MG63 (cell line): ENCODE results near the gene EFS. TPM values are rescaled to one million over a fixed set of nuclear protein-coding genes. Genes with fewer than 3 reads are reported as not detected.

Source experiments
- DNase-seq: peaks from one replicate; pipeline ENCODE4 v3.0.0-alpha.2; 2020
- H3K27me3 ChIP-seq: fragments of 250-450 bp; sonication (Bioruptor Pico); 2 replicates; pipeline ENCODE4 v1.5.1; 2020; ENCODE audit warnings: mild to moderate bottlenecking, moderate library complexity
- H3K36me3 ChIP-seq: fragments of 250-450 bp; sonication (Bioruptor Pico); 2 replicates; pipeline ENCODE4 v1.5.1; 2020; ENCODE audit warnings: mild to moderate bottlenecking, moderate library complexity
- H3K4me3 ChIP-seq: fragments of 250-450 bp; sonication (Bioruptor Pico); 2 replicates; pipeline ENCODE4 v1.5.1; 2020; ENCODE audit warnings: mild to moderate bottlenecking, moderate library complexity
- H3K9me3 ChIP-seq: fragments of 250-450 bp; sonication (Bioruptor Pico); 2 replicates; pipeline ENCODE4 v1.5.1; 2020; ENCODE audit warnings: mild to moderate bottlenecking, moderate library complexity
- total RNA-seq: library from RNA; depleted of rRNA; stranded (reverse); fragments of >200 nt; shearing (Covaris generic); gene quantifications from 2 replicates; pipeline ENCODE4 v1.2.3, GENCODE V29; 2014; ENCODE audit warnings: low replicate concordance; rRNA removed

EFS gene, protein sequence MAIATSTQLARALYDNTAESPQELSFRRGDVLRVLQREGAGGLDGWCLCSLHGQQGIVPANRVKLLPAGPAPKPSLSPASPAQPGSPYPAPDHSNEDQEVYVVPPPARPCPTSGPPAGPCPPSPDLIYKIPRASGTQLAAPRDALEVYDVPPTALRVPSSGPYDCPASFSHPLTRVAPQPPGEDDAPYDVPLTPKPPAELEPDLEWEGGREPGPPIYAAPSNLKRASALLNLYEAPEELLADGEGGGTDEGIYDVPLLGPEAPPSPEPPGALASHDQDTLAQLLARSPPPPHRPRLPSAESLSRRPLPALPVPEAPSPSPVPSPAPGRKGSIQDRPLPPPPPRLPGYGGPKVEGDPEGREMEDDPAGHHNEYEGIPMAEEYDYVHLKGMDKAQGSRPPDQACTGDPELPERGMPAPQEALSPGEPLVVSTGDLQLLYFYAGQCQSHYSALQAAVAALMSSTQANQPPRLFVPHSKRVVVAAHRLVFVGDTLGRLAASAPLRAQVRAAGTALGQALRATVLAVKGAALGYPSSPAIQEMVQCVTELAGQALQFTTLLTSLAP
- 7.5 and 9.0 TPM in 2 replicates for total RNA-seq

GRCh38 chr14:23365036-23365731 lies at the start of gene EFS:
Gene EFS, minus strand, starts transcription at chr14:23365172. Its CDS starts 147 bp downstream, at chr14:23365025.
- Histone ChIP-seq H3K27me3 (no peaks in the 10 kb centered on the region), H3K36me3 (no peaks in the 10 kb centered on the region; the same call in none of the 2 replicates), H3K9me3 (no peaks in the 10 kb centered on the region), H3K4me3 (peak within 1 kb of the TSS; percentile 64)
- DNase-seq: peak; percentile 57

- no peaks in the 10 kb centered on the region for H3K27me3 ChIP-seq
- no peak overlapping the region for H3K4me3 ChIP-seq
- DNase-seq: no peak
- H3K9me3 ChIP-seq: no peaks in the 10 kb centered on the region
- H3K36me3 ChIP-seq: no peaks in the 10 kb centered on the region
Measured at GRCh38 chr14:23414254-23414653, 49.3 kb upstream of the EFS start.

DNA sequence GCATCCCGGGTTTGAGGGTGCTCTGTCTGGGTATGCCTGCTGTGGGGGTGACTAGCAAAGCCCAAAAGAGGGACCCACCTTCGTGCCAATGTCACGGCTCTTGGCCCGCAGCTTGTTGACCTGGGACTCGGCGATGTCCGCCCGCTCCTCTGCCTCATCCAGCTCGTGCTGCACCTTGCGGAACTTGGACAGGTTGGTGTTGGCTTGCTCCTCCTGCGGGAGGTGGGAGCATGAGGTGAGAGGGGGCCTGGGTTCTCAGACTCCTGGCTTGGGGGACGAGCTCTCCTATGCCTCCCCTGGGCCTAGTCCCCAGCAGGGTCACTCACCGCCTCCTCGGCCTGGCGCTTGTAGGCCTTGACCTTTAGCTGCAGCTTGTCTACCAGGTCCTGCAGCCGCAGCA lies 48.7 kb upstream of the EFS start:
- DNase-seq: no peak
- no peaks in the 10 kb centered on the region for H3K27me3 ChIP-seq
- no peaks in the 10 kb centered on the region for H3K36me3 ChIP-seq
- H3K9me3 ChIP-seq: no peaks in the 10 kb centered on the region
- no peak overlapping the region for H3K4me3 ChIP-seq

GRCh38 chr14:23411563-23412525 lies 46.9 kb upstream of the EFS start:
- Histone ChIP-seq H3K4me3 (no peak overlapping the region), H3K27me3 (no peaks in the 10 kb centered on the region), H3K9me3 (no peaks in the 10 kb centered on the region), H3K36me3 (no peaks in the 10 kb centered on the region)
- no peak for DNase-seq

DNA sequence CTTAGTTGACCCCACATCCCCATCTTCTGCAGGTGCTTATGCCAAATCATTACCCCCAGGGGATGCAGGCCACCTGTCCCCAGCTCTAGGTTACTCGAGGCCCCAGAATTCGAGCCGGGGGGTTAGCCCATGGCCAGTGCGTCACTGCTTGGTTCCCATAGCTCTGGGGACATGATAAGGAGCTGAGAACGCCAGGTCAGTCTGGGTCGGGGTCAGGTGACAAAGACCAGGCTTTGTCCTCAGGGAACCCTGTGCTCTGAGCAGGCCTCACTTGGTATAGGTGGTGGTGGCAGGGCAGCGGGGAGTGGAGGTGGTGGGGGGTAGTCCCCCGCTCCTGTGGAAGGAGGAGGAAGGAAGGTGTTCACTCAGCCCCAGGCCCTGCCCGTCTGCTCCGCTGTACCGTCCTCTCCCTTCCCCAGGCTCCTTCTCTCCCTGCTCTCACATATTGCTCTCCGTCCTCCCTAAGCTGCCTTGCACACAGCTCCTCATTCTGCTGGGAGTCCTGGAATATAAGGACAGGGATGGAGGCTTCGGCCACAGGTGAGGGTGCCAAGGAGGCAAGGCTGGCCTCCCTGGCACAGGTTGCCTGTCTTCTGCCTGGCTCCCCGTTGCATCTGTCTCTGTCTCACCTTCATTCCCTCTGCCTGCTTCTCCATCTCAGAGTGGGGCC lies 45.1 kb upstream of the EFS start:
- H3K9me3 ChIP-seq: no peaks in the 10 kb centered on the region
- H3K36me3 ChIP-seq: no peaks in the 10 kb centered on the region
- H3K27me3 ChIP-seq: no peaks in the 10 kb centered on the region
- DNase-seq: no peak
- H3K4me3 ChIP-seq: no peak overlapping the region

GRCh38 chr14:23409475-23409874 lies 44.5 kb upstream of the EFS start:
- Histone ChIP-seq H3K4me3 (no peak overlapping the region), H3K36me3 (no peaks in the 10 kb centered on the region), H3K27me3 (no peaks in the 10 kb centered on the region), H3K9me3 (no peaks in the 10 kb centered on the region)
- no peak for DNase-seq

GRCh38 chr14:23408307-23408630 lies 43.3 kb upstream of the EFS start:
- H3K36me3 ChIP-seq: no peaks in the 10 kb centered on the region
- H3K4me3 ChIP-seq: no peak overlapping the region
- no peaks in the 10 kb centered on the region for H3K9me3 ChIP-seq
- H3K27me3 ChIP-seq: no peaks in the 10 kb centered on the region
- no peak for DNase-seq

DNA sequence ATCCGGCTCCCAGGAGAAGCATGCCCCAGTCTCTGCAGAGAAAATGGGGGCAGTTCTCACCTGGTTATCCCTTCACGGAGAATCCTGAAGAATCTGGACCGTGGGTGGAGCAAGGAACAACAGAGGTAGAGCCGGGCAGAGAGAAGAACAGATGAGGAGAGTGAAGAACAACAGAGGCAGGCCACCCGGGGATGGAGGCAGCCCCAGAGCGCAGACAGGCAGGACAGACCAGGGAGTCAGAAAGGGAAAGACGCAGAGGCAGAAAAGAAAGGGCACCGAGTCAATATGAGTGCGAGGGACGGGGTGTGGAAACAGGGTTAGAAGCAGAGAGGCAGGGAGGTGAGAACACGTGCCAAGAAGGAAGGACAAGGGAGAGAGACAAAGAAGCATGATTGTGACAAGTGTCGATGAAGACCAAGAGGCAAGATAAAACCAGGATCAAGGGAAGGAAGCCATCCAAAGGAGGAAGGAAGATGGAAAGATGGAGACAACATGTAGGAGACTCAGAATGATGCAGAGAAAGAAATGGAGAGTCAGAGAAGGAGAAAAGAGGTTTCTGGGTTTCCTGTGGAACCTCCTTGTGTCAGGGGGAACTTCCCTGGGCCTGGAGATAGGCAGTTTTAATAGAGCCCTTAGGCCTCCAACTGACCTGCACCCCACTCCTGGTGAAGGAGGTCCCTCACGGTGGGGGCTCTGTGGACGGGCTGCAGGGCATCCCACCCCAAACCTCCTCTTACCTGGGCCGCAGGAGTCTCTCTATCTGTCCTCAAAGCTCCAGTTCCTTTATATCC lies 42.7 kb upstream of the EFS start, which contains the start of gene MYH6:
TSS of gene MYH6 (minus strand) at position 758 of the 791 bp plus-strand sequence. CDS start 1,050 bp downstream, outside the sequence.
- H3K9me3 ChIP-seq: no peaks in the 10 kb centered on the region
- no peak for DNase-seq
- H3K36me3 ChIP-seq: no peaks in the 10 kb centered on the region
- H3K27me3 ChIP-seq: no peaks in the 10 kb centered on the region
- H3K4me3 ChIP-seq: no peak within 1 kb of the TSS

GRCh38 chr14:23406725-23407355 lies 41.9 kb upstream of the EFS start:
- Histone ChIP-seq H3K4me3 (no peak overlapping the region), H3K36me3 (no peaks in the 10 kb centered on the region), H3K9me3 (no peaks in the 10 kb centered on the region), H3K27me3 (no peaks in the 10 kb centered on the region)
- no peak for DNase-seq

GRCh38 chr14:23406244-23406643 lies 41.3 kb upstream of the EFS start:
- H3K9me3 ChIP-seq: no peaks in the 10 kb centered on the region
- no peak overlapping the region for H3K4me3 ChIP-seq
- no peaks in the 10 kb centered on the region for H3K27me3 ChIP-seq
- H3K36me3 ChIP-seq: no peaks in the 10 kb centered on the region
- no peak for DNase-seq

DNA sequence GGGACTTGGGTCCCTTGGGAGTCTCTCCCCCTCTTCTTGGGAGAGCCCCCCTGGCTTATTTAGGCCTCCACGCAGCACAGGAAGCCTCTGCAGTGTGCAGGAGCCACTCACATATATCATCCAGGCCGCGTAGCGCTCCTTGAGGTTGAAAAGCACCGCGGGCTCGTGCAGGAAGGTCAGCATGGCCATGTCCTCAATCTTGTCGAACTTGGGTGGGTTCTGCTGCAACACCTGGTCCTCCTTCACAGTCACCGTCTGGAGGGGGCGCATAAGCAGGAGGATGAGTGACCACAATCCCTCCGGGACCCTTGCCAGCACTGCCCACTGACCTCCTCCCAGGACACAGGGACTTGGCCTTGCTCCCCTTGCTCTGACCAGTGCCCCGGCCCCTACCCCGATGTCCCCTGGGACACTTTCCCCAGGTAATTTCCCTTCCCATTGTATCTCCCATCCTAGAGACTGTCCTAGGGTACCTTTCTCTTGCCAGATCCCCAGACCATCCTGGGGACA lies 40.6 kb upstream of the EFS start:
- no peak for DNase-seq
- no peaks in the 10 kb centered on the region for H3K27me3 ChIP-seq
- no peaks in the 10 kb centered on the region for H3K36me3 ChIP-seq
- H3K9me3 ChIP-seq: no peaks in the 10 kb centered on the region
- H3K4me3 ChIP-seq: no peak overlapping the region

- Histone ChIP-seq H3K36me3 (no peaks in the 10 kb centered on the region), H3K9me3 (no peaks in the 10 kb centered on the region), H3K27me3 (no peaks in the 10 kb centered on the region), H3K4me3 (no peak overlapping the region)
- no peak for DNase-seq
Measured at GRCh38 chr14:23405096-23405495, 40.1 kb upstream of the EFS start.

DNA sequence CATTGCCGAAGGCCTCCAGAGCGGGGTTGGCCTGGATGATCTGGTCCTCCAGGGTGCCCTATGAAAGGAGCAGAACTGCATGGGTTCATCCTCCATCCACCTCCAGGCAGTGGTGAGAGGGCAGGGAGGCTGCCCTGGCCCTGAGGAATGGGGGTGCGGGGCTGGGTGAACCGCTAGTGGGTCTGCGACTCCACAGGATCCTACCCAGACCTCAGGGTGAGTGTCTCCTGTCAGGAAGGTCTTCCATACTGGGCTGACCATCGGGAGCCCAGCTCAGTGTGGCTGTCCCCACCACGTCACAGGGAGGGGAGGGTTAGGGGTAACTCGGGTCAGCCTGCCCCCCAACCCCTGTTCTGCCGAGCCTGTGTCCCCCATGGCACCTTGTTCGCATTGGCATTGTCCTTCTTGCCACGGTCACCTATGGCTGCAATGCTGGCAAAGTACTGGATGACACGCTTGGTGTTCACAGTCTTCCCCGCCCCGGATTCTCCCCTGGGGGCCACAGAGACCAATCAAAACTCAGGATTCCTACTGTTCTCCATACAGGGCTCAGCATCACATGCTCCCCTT lies 39.4 kb upstream of the EFS start:
- no peak for DNase-seq
- Histone ChIP-seq H3K4me3 (no peak overlapping the region), H3K27me3 (no peaks in the 10 kb centered on the region), H3K36me3 (no peaks in the 10 kb centered on the region), H3K9me3 (no peaks in the 10 kb centered on the region)

- DNase-seq: no peak
- H3K9me3 ChIP-seq: no peaks in the 10 kb centered on the region
- H3K4me3 ChIP-seq: no peak overlapping the region
- H3K36me3 ChIP-seq: no peaks in the 10 kb centered on the region
- no peaks in the 10 kb centered on the region for H3K27me3 ChIP-seq
Measured at GRCh38 chr14:23403908-23404307, 38.9 kb upstream of the EFS start.

- DNase-seq: no peak
- H3K4me3 ChIP-seq: no peak overlapping the region
- no peaks in the 10 kb centered on the region for H3K36me3 ChIP-seq
Measured at GRCh38 chr14:23403139-23403438, 38.1 kb upstream of the EFS start.

More at GRCh38 chr14:23403139-23403438, 38.1 kb upstream of the EFS start:
- H3K27me3 ChIP-seq: no peaks in the 10 kb centered on the region
- H3K9me3 ChIP-seq: no peaks in the 10 kb centered on the region
